GM13976 (cell line): ENCODE data around the gene GGA3.
"Not testable (repeated sequence)": the region's sequence is repeated elsewhere in the genome, so short reads cannot be mapped to it uniquely, and the experiment has no call there.

Experiments
- DNase-seq: peaks from one replicate; pipeline ENCODE4 v3.0.0; 2012; ENCODE audit warnings: low spot score
- in situ Hi-C: fragments of 300-500 bp; cut with MboI; formaldehyde crosslinking; loops from one replicate; pipeline ENCODE4 v1.12.0; 2022; ENCODE audit warnings: low sequenced_read_pairs, mixed read lengths, inconsistent platforms; ENCODE audit not compliant: unreplicated experiment
- TF ChIP-seq, protein P1 (sequence below): IDR thresholded peaks from 2 replicates; pipeline ENCODE4 v1.5.1; 2012; ENCODE audit warnings: borderline replicate concordance, mild to moderate bottlenecking; ENCODE audit not compliant: insufficient read depth; ENCODE audit errors: extremely low read depth, missing control alignments, control extremely low read depth

GGA3 gene

DNA sequence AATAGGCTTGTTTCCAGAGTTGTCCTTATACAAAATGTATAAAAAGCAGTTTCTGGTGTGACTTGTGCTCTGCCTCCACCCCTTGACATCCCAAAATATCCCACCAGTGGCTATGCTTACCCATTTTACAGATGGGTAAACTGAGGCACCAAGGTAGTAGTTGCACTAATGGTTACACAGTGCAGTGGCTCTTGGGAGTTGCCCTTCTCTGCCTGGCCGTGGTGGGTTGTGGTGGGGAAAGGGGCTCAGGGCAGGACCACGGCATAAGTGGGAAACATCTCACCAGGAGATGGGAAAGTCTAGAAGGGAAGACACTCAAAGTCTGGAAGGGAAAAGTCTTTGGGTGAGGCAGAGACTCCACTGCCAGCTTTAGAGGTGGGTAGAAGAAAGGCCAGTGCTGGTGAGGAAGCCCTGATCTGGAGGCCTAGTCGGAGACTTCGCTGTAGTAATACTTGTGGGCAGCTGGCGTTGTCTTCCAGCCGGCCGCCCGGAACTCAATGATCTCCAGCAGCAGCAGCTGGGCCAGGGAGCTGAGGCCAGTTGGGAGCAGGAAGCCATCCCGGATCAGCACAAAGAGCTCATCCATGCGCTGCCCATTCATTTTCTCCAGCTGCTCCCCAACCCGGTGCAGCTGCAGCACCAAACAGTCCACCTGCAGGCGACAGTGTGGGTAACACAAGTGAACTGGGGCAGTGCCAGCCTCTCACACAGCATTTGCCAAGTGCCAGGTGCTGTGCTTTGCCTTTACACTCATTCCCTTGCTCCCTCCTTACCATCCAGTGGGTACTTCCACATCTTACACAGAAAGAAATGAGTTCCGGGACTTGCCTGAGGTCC is 5.1 kb upstream of the GGA3 start:
- in situ Hi-C loops: no loop called here
- no peak for DNase-seq
- TF ChIP-seq, protein P1, sequence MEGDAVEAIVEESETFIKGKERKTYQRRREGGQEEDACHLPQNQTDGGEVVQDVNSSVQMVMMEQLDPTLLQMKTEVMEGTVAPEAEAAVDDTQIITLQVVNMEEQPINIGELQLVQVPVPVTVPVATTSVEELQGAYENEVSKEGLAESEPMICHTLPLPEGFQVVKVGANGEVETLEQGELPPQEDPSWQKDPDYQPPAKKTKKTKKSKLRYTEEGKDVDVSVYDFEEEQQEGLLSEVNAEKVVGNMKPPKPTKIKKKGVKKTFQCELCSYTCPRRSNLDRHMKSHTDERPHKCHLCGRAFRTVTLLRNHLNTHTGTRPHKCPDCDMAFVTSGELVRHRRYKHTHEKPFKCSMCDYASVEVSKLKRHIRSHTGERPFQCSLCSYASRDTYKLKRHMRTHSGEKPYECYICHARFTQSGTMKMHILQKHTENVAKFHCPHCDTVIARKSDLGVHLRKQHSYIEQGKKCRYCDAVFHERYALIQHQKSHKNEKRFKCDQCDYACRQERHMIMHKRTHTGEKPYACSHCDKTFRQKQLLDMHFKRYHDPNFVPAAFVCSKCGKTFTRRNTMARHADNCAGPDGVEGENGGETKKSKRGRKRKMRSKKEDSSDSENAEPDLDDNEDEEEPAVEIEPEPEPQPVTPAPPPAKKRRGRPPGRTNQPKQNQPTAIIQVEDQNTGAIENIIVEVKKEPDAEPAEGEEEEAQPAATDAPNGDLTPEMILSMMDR: no peak

DNA sequence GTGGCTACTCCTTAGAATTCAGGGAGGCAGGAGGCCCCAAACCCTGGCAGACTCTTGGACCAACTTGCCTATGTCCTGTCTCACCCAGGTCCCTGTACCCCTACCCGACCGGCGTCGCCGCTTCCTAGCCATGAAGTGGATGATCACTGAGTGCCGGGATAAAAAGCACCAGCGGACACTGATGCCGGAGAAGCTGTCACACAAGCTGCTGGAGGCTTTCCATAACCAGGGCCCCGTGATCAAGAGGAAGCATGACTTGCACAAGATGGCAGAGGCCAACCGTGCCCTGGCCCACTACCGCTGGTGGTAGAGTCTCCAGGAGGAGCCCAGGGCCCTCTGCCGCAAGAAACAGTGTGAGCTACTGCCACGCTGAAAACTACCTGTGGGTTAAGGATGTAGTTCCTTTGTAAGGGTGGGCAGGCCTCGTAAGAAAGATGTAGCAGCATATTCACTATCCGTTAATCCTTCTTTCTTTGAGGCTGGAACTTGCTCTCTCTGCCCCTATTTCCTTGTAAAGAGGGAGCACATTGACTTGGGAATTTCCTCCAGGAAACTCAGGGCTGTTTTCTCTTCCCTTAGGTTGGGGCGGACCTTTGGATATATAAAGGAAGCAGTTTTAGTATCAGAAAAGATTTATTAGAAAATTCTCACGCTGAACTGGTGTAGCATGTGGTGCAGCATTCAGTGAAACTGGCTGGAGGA is 4.4 kb upstream of the GGA3 start:
- DNase-seq: no peak
- TF ChIP-seq, protein P1: no peak
- in situ Hi-C loops: no loop called here

DNA sequence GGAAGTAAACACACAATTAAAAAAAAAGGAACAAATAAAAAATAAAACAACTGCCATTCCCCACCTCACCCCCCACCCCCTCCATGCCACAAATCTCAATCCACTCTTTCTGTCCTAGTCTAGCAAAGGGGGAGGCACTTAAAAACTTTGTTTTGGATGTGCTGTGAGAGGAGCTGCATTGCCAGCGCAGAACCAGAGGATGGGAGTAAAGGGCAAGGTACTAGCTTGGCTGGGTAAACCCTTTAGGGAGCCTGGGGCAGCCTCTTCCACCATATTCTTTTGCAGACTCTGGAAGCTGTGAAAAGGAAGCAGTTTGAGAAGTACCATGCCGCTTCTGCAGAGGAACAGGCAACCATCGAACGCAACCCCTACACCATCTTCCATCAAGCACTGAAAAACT is 1.6 kb upstream of the GGA3 start:
- TF ChIP-seq, protein P1: no peak
- in situ Hi-C loops: no loop called here
- no peak for DNase-seq

DNA sequence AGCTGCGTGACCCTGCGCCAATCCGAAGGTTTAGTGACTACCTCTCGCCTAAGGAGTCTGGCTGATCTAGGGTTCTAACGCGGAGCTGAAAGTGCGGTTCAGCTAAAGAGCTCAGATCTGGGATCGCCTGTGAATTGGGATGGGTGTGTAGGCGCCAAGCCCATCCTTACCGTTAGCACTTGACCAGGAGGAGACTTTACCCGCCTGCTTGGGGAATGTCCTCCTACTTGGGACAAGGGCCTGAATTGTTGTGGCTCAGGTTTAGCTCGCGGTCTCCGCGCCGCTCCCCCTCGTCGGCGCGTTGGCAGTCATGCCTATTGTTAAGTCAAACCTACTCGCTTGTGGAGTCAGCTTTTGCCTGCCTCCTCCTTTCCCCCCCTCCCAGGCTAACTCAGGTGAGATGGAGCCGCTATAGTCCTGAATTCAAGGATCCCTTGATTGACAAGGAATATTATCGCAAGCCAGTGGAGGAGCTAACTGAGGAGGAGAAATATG is 753 bp upstream of the GGA3 start:
- DNase-seq: no peak
- TF ChIP-seq, protein P1: no peak
- in situ Hi-C loops: no loop called here

DNA sequence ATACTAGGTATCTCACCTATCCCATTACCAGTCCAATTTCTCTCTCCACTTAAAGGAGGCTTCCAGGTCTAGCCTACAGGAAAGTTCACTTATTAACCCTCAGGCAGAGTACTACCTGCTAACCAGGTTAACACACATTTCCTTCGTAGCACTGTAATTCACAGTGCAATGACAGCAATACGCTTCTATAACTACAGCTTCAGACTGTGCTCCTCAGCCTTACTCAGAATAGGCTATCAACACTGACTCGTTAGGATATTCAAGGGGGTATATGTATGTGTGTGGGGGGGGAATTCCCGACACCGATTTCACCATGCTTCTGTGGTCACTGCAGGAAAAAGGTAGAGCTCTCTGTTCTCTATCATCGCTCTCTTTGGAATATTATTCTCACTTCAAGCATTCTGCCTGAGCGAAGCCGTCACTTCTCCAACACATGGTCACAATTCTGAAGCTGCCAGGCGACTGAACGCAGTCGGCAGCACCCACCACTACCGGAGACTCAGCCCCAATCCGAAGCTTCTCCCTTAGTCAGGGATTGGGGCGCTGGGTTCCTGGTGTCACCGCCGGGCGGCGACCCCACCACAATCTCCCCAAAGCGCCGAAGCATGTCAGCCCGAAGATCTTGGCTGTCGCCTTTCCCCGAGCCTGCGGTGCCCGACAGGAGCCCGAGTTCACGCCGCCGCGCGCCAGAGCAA is 618 bp downstream of the GGA3 start:
- DNase-seq: no peak
- TF ChIP-seq, protein P1: no peak
- in situ Hi-C loops: no loop called here

DNA sequence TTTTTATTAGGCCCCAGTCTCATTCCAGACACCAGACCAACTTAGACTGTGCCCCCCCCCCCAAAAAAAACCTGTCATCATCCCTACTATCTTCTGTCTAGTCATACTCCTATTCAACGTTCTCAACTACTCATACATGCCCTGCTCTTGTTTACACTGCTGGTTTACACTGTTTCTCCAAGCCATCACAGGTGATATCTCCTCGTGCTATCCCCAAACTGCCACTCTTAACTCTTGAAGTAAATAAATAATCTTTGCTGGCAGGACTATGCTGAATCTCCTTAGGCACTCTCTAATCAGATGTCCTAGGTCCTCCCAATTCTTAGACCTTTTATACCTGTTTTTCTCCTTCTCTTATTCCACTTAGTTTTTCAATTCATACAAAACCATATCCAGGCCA is 4.2 kb downstream of the GGA3 start:
- in situ Hi-C loops: not testable (repeated sequence)

DNA sequence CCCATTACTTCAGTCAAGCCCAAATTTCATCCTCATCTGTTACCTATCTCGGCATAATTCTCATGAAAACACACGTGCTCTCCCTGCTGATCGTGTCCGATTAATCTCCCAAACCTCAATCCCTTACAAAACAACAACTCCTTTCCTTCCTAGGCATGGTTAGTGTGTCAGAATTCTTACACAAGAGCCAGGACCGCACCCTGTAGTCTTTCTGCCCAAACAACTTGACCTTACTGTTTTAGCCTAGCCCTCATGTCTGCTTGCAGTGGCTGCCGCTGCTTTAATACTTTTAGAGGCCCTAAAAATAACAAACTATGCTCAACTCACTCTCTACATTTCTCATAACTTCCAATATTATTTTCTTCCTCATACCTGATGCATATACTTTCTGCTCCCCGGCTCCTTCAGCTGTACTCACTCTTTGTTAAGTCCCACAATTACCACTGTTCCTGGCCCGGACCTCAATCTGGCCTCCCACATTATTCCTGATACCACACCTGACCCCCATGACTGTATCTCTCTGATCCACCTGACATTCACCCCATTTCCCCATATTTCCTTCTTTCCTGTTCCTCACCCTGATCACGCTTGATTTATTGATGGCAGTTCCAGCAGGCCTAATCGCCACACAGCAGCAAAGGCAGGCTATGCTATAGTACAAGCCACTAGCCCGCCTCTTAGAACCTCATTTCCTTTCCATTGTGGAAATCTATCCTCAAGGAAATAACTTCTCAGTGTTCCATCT is 5.3 kb downstream of the GGA3 start:
- in situ Hi-C loops, DNase-seq: not testable (repeated sequence)

More for the DNA sequence above, 4.2 kb downstream of the GGA3 start:
- not testable (repeated sequence) for DNase-seq
